Mesenchymal stem cell (in vitro differentiated cells and primary cell): ENCODE measurements around the gene RPL14.
A peak's percentile ranks its signal among the peaks of the same experiment; 100 is the strongest.

Experiments
- DNase-seq: peaks from one replicate; pipeline ENCODE4 v3.0.0-alpha.2; 2013
- H2AFZ ChIP-seq: one replicate; pipeline ENCODE4 v1.6.1; 2013; ENCODE audit warnings: low read depth, mild to moderate bottlenecking, control low read depth, inconsistent platforms, low read length, moderate library complexity
- H2AK5ac ChIP-seq: 2 replicates; pipeline ENCODE4 v1.6.1; 2013; ENCODE audit warnings: low read length, moderate library complexity, mild to moderate bottlenecking, inconsistent platforms; ENCODE audit not compliant: severe bottlenecking
- H2BK120ac ChIP-seq: one replicate; pipeline ENCODE4 v1.6.1; 2013; ENCODE audit warnings: low read depth, mild to moderate bottlenecking, inconsistent platforms, low read length, moderate library complexity
- H2BK12ac ChIP-seq, 2 experiments: one replicate each; pipeline ENCODE4 v1.6.1; 2013; ENCODE audit warnings: inconsistent platforms in 2 of 2, low read length in 2 of 2, mild to moderate bottlenecking in 2 of 2, moderate library complexity in 2 of 2, control low read depth in 1 of 2
- H2BK15ac ChIP-seq: one replicate; pipeline ENCODE4 v1.6.1; 2013; ENCODE audit warnings: mild to moderate bottlenecking, low read depth, inconsistent platforms; ENCODE audit not compliant: poor library complexity, severe bottlenecking
- H2BK5ac ChIP-seq: 2 replicates; pipeline ENCODE4 v1.6.1; 2013; ENCODE audit warnings: low read depth, mild to moderate bottlenecking, low read length, control low read depth, inconsistent platforms; ENCODE audit not compliant: poor library complexity, severe bottlenecking
- H3K14ac ChIP-seq, 2 experiments: one replicate each; pipeline ENCODE4 v1.6.1; 2013; ENCODE audit warnings: inconsistent platforms in 2 of 2, low read length in 2 of 2, control low read depth in 1 of 2, mild to moderate bottlenecking in 1 of 2, moderate library complexity in 1 of 2
- H3K18ac ChIP-seq, 2 experiments: one replicate each; pipeline ENCODE4 v1.6.1; 2013; ENCODE audit warnings: inconsistent platforms in 2 of 2, low read length in 2 of 2, control low read depth in 1 of 2, low read depth in 1 of 2, mild to moderate bottlenecking in 1 of 2
- H3K23ac ChIP-seq, 2 experiments: one replicate each; pipeline ENCODE4 v1.6.1; 2013; ENCODE audit warnings: inconsistent platforms in 2 of 2, low read length in 2 of 2, mild to moderate bottlenecking in 2 of 2, moderate library complexity in 2 of 2, control low read depth in 1 of 2
- H3K27ac ChIP-seq: 2 replicates; pipeline ENCODE4 v1.5.1; 2013; ENCODE audit warnings: mild to moderate bottlenecking, moderate library complexity, low read length, control low read depth, inconsistent platforms; ENCODE audit not compliant: poor library complexity, severe bottlenecking
- H3K27me3 ChIP-seq, 2 experiments: 2 replicates each; pipeline versions ENCODE4 v1.6.1 to v1.7.0; 2013; ENCODE audit warnings: low read length in 2 of 2, mild to moderate bottlenecking in 2 of 2, moderate library complexity in 2 of 2, control low read depth in 1 of 2, inconsistent platforms in 1 of 2; ENCODE audit not compliant: control insufficient read depth in 1 of 2, insufficient read depth in 1 of 2
- H3K36me3 ChIP-seq, 2 experiments: 2 replicates each; pipeline versions ENCODE4 v1.6.1 to v1.7.0; 2013; ENCODE audit warnings: low read length in 2 of 2, control low read depth in 1 of 2, inconsistent platforms in 1 of 2, low read depth in 1 of 2, mild to moderate bottlenecking in 1 of 2; ENCODE audit not compliant: insufficient read depth in 2 of 2, control insufficient read depth in 1 of 2
- H3K4ac ChIP-seq, 2 experiments: one replicate each; pipeline ENCODE4 v1.6.1; 2013; ENCODE audit warnings: inconsistent platforms in 2 of 2, low read length in 2 of 2, mild to moderate bottlenecking in 2 of 2, moderate library complexity in 2 of 2, control low read depth in 1 of 2, low read depth in 1 of 2
- H3K4me1 ChIP-seq: 2 replicates; pipeline ENCODE4 v1.6.1; 2013; ENCODE audit warnings: low read depth, low read length, control low read depth; ENCODE audit not compliant: control insufficient read depth, insufficient read depth
- H3K4me2 ChIP-seq: 2 replicates; pipeline ENCODE4 v1.6.1; 2013; ENCODE audit warnings: low read length, mild to moderate bottlenecking, inconsistent platforms; ENCODE audit not compliant: poor library complexity, severe bottlenecking
- H3K4me3 ChIP-seq, 2 experiments: 2 replicates each; pipeline versions ENCODE4 v1.5.1 to v1.7.0; 2013; ENCODE audit warnings: low read length in 2 of 2, mild to moderate bottlenecking in 2 of 2, control low read depth in 1 of 2, low read depth in 1 of 2; ENCODE audit not compliant: insufficient read depth in 1 of 2
- H3K79me1 ChIP-seq: replicated peaks from 2 replicates; pipeline ENCODE4 v1.6.1; 2013; ENCODE audit warnings: mild to moderate bottlenecking, control low read depth, low read length, inconsistent platforms; ENCODE audit not compliant: poor library complexity, severe bottlenecking
- H3K9ac ChIP-seq: 2 replicates; pipeline ENCODE4 v1.7.0; 2013; ENCODE audit warnings: mild to moderate bottlenecking, low read length, moderate library complexity
- H3K9me3 ChIP-seq: 2 replicates; pipeline ENCODE4 v1.7.0; 2013; ENCODE audit warnings: mild to moderate bottlenecking, low read length; ENCODE audit not compliant: control insufficient read depth
- H4K8ac ChIP-seq: one replicate; pipeline ENCODE4 v1.6.1; 2013; ENCODE audit warnings: inconsistent platforms, mild to moderate bottlenecking, low read length, moderate library complexity
- H4K91ac ChIP-seq: one replicate; pipeline ENCODE4 v1.6.1; 2013; ENCODE audit warnings: mild to moderate bottlenecking, low read length, inconsistent platforms
- WGBS: methylation state at CpG from one replicate; pipeline ENCODE4 v1.1.7; 2013; ENCODE audit warnings: mixed read lengths; 5-methylcytosine and 5-hydroxymethylcytosine counted together

Gene RPL14

GRCh38 chr3:40504636-40505430, 47.7 kb downstream of the RPL14 start:
- no peak overlapping the region for H3K4me3 ChIP-seq
- H3K4ac ChIP-seq = no peak overlapping the region
- no peak overlapping the region for H2BK120ac ChIP-seq
- H3K9ac ChIP-seq = peak overlapping the region; percentile 72
- no peaks in the 10 kb centered on the region for H3K27me3 ChIP-seq
- peaks cover 7% of the 10 kb centered on the region for H3K4me1 ChIP-seq
- no peak overlapping the region for H4K91ac ChIP-seq
- no peak overlapping the region for H2BK15ac ChIP-seq
- no peaks in the 10 kb centered on the region for H3K9me3 ChIP-seq
- H2AFZ ChIP-seq = no peak overlapping the region
- H3K79me1 ChIP-seq = no peaks in the 10 kb centered on the region
- no peak overlapping the region for H3K18ac ChIP-seq
- H3K14ac ChIP-seq = no peak overlapping the region
- no peak overlapping the region for H2BK5ac ChIP-seq
- peak overlapping the region; percentile 44 for H3K27ac ChIP-seq
- 73% methylated on average over 5 of the region's 5 CpGs for WGBS
- DNase-seq = peak; percentile 97
- H3K23ac ChIP-seq = no peak overlapping the region
- H2AK5ac ChIP-seq = no peak overlapping the region
- no peak overlapping the region for H3K4me2 ChIP-seq
- peak overlapping the region; percentile 60 for H4K8ac ChIP-seq
- H3K36me3 ChIP-seq = no peaks in the 10 kb centered on the region
- no peak overlapping the region for H2BK12ac ChIP-seq

DNA sequence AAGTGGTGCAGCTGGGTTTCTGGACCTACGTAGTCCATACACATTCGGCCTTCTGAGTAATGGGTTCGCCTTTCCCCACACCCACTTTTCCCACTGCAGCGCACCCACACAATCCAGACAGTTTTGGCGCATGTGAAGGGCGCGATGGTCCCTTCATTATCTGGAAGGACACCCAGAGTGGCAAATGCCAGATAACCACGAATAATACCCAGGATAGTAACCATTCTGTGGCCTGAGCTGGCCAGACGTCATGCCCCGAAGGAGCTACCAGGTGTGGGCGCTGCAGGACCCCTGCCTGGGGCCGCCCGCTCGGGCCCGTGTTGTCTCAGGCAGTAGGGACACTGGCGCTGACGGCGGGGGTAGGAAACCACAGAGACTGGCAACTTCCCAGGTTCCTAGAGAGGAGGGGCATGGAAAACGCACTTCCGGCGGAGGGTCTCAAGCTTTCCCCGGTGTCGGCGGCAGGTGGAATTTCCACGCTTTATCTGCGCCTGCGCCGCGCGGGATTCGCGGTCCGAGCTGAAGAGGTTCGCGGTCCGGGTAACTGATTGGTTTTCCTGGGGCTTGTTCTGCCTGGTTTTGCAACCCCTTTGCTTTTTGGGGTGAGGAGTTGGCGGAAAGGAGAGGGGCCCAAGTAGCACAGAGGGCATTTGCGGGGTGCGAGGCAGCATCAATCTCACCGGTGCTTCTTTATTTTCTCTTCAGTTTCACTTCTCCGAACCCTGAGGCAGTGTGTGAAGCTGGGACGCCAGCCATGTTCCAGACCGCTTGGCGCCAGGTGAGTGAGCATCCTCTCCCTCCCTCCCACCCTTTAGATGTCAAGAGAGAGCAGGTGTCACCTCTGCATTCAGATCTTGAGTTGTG, 48.7 kb downstream of the RPL14 start, which contains the start of gene ZNF620:
Gene ZNF620, plus strand, starts transcription at position 441 of the 864 bp plus-strand sequence. Its CDS starts 314 bp downstream, at position 755.
- Histone ChIP-seq H3K27ac (peak within 1 kb of the TSS; percentile 44), H3K4me1 (peaks cover 7% of the 10 kb centered on the region), H3K27me3 (no peaks in the 10 kb centered on the region), H3K23ac (no peak within 1 kb of the TSS), H2BK15ac (peak within 1 kb of the TSS; percentile 70), H3K4me2 (peak within 1 kb of the TSS; percentile 72), H4K8ac (peak within 1 kb of the TSS; percentile 89), H3K9me3 (no peaks in the 10 kb centered on the region), H2BK12ac (peak within 1 kb of the TSS in 1 of 2 experiments; percentile 41), H4K91ac (peak within 1 kb of the TSS; percentile 74), H3K9ac (peak within 1 kb of the TSS; percentile 72), H3K14ac (peak within 1 kb of the TSS in 1 of 2 experiments; percentile 45), H3K4ac (peak within 1 kb of the TSS in 1 of 2 experiments; percentile 20), H2BK5ac (no peak within 1 kb of the TSS), H2BK120ac (no peak within 1 kb of the TSS), H3K4me3 (peak within 1 kb of the TSS; percentile 70 to 84), H3K36me3 (peaks cover 0 to 5% of the 10 kb centered on the region in 2 experiments), H2AFZ (peak within 1 kb of the TSS; percentile 95), H2AK5ac (peak within 1 kb of the TSS; percentile 60), H3K79me1 (no peaks in the 10 kb centered on the region), H3K18ac (peak within 1 kb of the TSS in 1 of 2 experiments; percentile 44)
- WGBS = 15% methylated on average over 43 of the region's 44 CpGs
- peak; percentile 48 for DNase-seq

DNA sequence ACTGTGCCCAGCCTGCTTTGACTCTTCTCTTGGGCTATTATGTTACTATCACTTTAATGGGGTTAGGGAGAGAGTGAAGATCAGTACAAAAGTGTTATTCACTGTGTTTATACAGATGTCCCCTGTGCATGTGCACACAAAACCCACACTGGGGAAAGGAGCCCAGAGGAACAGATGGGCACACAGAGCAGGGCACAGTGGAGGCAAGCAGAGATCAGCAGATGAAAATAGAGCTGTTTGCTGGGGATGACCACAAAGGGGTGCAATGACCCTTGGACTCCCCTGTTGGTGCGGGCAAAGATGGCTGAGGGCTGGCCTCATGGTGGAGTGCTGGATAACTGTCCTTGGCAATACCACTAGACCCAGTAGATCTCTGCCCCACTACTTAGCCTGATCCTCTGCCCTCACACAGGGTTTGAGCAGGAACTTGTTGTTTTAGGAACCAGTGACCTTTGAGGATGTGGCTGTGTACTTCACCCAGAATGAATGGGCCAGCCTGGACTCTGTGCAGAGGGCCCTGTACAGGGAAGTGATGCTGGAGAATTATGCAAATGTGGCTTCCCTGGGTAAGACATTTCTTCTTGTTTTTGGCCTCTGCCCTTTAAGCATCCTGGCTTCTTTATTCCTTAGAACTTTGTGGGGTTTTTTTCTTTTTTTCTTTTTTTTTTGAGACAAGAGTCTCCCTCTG, 54.0 kb downstream of the RPL14 start:
- Histone ChIP-seq H3K27me3 (no peaks in the 10 kb centered on the region), H2BK15ac (no peak overlapping the region), H3K9ac (no peak overlapping the region), H3K4me2 (no peak overlapping the region), H3K4me3 (no peak overlapping the region), H3K36me3 (peaks cover 0 to 18% of the 10 kb centered on the region in 2 experiments), H3K23ac (no peak overlapping the region), H2BK12ac (no peak overlapping the region), H3K4ac (no peak overlapping the region), H2BK5ac (no peak overlapping the region), H3K18ac (no peak overlapping the region), H4K91ac (no peak overlapping the region), H4K8ac (peak overlapping the region; percentile 7), H3K4me1 (no peaks in the 10 kb centered on the region), H3K27ac (no peak overlapping the region), H2BK120ac (no peak overlapping the region), H3K9me3 (no peaks in the 10 kb centered on the region), H2AK5ac (no peak overlapping the region), H3K79me1 (no peaks in the 10 kb centered on the region), H2AFZ (no peak overlapping the region), H3K14ac (no peak overlapping the region)
- DNase-seq = no peak
- no CpG with 5 or more reads among the region's 1 CpG for WGBS
